Fibroblast of the conjunctiva (primary cell): Measurements from ENCODE around the gene LAGE3.
"Not testable (repeated sequence)": the region's sequence is repeated elsewhere in the genome, so short reads cannot be mapped to it uniquely, and the experiment has no call there.

Experiments used
- DNase-seq: peaks from one replicate; pipeline ENCODE4 v3.0.0-alpha.2; 2010; ENCODE audit warnings: low read depth

LAGE3 gene

DNA sequence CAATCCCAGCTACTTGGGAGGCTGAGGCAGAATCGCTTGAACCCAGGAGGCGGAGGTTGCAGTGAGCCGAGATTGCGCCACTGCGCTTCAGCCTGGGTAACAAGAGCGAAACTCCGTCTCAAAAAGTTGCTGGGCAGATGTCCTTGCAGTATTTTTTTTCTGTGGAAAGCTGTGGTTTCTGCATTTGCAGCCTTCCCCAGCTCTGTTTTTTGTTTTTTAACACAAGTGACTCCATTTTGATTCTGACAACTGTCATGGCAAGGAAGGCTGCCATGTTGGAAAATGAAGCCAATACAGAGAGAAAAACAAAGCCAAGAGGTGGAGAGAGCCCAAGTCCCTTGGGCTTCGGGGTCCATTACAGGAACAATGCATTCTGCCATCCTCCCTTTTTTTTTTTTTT lies 23.0 kb upstream of the LAGE3 start:
- no peak for DNase-seq

DNA sequence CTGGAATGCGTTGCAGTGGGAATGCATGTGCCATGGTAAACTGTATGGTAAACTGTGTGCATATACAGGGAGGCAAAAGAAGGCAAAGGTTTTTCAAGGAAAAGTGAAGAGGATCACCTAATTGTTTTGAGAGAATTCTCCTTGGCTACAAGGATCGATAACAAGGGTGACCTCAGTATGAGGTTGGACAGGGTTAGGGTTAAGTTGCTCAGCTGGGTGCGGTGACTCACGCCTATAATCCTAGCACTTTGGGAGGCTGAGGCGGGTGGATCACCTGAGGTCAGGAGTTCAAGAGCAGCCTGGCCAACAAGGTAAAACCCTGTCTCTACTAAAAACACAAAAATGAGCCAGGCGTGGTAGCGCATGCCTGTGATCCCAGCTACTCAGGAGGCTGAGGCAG lies 22.3 kb upstream of the LAGE3 start:
- DNase-seq, result not testable (repeated sequence)

DNA sequence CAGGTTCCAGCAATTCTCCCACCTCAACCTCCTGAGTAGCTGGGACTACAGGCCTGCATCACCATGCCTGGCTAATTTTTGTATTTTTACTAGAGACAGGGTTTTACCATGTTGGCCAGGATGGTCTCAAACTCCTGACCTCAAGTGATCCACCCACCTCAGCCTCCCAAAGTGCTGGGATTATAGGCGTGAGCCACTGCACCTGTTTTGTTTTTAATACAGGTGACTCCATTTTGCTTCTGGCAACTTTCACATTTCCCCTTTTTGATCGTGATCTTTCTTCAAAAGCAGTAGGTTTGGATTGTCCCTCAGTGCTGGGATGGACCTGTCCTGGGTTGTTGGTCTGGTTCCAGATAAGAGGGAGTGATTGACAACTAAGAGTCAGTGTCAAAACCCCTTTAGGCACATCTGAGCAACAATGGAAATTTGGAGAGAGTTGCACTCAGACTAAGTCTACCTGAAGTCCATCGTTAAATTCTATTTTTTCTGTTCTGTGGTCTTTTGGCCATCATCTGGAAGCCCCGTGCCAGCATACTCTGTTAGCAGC lies 17.6 kb upstream of the LAGE3 start:
- not testable (repeated sequence) for DNase-seq

DNA sequence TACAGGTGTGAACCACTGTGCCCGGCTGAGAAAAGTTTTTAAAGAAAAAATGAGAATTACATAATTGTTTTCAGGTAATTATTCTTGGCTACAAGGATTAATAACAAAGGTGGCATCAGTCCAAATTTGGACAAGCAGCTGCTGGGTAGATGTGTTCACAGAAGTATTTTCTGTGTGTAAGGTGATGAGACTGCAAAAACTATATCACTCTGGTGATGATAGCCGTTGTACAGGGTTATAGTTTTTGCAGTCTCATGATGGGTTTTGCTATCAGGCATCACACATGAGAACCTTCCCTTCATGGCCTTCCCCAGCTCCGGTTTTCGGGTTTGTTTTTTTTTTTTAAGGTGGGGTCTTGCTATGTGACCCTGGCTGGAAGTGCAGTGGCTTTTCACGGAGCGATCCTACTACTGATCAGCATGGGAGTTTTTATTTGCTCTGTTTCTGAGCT lies 16.4 kb upstream of the LAGE3 start:
- DNase-seq, result no peak

DNA sequence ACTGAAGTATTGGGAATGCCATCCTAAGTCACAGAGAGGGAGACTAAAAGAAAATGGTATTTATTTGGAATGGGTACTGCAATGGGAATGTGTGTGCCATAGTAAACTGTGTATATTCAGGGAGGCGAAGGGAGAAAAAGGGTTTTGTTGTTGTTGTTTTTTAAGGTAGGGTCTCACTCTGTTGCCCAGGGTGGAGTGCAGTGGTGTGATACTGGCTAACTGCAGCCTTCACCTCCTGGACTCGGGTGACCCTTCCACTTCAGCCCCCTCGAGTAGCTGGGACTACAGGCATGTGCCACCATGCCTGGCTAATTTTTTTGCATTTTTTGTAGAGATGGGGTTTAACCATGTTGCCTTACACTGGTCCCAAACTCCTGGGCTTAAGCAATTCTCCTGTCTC lies 15.6 kb upstream of the LAGE3 start:
- no peak for DNase-seq

DNA sequence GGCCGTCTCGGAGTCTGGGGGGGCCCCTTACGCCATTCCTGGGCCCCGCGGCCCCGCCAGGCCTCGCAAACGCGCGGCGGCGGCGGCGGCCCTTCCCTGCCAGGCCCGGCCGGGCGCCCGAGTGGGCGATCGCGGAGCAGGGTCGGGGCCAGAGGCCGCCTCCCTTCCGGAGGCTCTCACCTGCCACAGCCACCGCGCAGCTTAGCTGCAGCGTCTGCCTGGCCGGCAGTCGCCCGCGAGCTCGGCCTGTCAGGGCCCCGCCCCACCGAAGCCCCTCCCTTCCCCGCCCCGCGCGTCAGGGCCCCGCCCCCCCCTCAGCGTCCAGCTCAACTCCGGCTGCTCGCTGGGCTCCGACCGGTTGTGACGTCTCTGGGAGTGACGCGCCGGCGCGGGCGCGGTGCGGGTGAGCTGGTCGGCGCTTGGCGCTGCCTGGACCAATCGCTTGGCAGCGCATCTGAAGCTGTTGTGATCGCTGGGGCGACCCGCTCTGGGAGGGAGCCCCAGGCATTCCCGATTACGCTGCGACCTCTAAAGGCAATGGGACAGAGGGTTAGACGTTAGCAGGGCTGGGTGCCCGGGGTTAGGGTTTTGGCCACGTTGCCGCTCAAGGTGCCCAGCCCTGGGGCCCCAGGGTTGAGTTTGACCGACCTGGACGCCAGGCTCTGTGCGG lies 11.5 kb upstream of the LAGE3 start, which contains the start of gene SLC10A3:
TSS of gene SLC10A3 (minus strand) at position 216 of the 670 bp plus-strand sequence. CDS start 1,689 bp downstream, outside the sequence.
- DNase-seq, result peak; percentile 87

DNA sequence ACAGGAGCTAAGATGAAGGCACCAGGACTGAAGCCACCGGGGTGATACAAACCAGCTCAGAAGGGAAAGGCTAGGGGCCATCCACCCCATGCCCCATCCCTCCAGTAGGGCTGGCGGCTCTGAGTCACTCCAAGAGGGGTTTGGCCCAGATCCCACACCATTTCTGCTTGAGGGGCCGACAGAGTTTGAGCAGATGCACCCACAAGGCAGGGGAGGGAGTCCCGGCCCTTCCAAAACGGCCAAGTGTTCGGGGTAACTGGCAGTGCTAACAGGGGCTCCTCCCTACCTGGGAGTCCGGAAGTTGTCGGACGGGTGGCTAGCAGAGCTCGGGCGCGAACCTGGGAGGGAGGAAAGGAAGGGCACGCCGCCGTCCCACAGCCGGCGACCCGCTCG lies 10.9 kb upstream of the LAGE3 start:
- DNase-seq, result peak; percentile 26

DNA sequence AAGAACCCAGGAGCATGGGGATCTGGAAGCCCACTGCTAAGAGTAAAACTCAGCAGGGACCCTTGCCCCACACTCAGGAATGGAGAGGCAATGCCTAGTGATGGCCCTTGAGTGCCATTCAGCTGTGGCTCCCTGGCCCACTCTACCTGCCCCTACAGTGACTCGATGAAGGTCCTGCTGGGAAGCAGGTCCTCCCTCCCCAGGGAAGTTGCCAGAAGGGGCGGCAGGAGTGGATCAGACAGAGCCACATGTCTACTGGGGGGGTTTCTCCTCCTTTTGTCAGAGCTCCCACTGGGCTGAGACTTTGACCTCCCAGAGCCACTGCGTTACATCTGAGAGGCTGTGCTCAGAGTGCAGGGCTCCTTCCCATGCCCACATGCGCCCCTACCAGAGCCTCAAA lies 10.1 kb upstream of the LAGE3 start:
- no peak for DNase-seq

DNA sequence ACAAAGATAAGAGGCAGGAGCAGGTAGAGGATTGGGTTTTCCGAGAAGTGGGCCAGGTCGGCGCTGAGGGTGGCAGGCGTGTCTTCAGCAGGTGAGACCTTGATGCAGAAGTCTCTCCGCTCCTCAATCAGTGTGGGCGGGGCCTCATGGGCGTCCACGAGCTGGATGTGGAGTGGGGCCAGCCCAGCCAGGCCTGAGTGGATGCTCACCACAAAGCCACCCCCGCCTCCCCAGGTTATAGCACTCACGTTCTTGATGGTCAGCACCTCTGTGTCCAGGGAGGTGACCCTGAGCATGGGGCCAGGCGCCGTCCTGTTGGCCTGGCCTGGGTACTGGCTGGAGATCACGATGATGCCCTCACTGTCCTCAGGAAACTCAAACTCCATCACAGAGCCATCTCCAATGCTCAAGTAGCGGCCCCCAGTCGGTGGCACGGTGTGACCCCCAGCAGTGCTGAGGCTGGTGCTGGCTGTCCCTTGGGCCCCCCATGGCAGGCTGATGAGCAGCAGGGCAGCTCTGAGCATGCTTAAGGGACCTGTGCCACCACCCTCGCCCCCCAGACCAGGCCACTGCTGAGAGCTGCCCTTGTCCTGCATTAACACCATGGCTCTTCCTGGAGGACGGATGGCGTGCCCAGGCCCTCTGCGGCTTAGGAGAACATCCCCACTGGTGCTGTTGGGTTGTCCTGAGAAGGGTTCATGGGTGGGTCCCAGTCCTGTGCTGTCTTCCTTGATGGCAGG lies 9.4 kb upstream of the LAGE3 start:
- DNase-seq, result no peak

DNA sequence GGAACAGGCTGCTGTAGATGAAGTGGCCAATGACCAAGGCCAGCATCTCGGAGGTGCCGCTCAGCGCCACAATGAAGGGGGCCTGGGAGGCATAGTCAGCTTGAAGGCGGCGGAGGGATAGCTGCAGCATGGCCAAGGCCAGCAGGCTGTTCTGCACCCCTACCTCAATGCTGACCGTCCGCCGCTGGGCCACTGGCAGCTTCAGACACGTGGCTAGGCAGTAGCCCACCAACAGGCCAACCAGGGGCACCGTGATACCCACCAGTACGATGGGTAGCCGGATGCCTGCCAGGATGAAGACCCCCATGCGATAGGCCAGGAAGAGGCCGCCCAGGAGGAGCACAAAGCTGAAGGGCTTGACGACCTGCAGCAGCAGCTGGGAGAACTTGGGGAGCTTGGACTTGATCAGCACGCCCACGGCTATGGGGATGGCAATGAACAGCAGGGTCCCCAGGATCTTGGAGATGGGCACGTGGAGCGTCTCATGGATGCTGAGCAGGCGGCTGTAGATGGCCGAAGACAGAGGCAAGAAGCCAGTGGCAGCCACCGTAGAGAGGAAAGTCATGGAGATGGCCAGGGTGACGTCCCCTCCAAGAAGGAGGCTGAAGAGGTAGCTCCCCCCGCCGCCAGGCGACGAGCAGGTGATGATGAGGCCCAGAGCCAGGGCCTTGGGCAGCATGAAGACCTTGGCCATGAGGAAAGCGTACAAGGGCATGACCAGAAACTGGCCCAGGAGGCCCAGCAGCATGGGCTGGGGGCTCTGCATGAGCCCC lies 8.6 kb upstream of the LAGE3 start:
- DNase-seq, result no peak

DNA sequence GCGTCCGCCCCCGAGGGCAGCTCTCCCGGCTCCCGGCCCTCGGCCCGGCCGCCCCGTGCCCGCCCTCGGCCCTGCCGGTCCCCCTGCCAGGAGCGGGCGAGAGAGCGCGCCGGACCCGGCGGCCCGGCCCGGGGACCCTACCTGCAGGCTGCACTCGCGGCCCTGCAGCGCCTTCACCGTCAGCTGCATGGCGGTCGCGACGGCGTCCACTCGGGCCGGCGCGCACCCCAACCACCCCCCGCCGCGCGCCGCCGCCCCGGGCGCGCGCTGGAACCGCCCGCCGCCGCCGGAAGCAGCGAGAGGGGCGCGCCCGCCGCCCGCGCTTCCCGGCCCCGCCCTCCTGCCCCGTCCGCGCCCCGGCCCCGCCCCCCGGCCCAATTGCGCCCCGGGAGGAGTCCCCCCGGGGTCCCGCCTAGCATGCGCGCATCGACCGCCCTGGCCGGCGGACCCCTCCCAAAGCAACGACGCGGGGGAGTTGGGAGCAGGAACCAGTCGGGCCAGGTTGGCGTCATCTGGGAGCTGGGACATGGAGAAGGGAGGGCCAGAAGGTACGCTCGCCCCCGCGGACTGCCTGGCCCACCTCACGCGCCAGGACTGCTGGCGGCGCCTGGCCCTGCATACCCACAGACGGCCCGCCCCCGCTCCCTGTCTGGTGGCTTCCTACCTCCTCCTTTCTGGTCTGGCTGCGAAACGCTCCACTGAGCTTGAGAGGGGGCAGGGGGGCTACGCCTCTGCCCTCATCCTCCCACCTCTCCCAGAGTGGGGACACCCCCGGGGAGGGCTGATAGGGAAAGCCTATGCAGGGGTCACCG lies 7.5 kb upstream of the LAGE3 start, which contains the start of gene UBL4A:
TSS of gene UBL4A (minus strand) at position 220 of the 812 bp plus-strand sequence. CDS start at position 189, 31 bp downstream.
- no peak for DNase-seq

DNA sequence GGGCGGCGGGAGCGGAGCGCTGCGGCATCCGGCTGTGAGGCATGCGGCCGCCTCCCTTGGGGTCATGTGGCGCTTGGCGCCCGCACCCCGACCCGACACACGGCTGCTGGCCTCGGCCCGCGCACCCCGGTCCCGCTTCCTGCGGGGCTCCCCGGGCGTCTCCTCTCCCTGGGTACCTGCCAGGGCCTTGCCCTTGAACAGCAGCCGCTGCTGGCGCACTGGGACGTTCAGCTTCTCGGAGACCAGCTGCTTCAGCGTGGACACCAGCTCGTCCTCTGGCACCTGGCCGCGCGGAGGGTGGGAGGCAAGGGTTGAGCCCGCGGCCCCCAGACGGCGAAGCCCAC lies 6.9 kb upstream of the LAGE3 start:
- no peak for DNase-seq

DNA sequence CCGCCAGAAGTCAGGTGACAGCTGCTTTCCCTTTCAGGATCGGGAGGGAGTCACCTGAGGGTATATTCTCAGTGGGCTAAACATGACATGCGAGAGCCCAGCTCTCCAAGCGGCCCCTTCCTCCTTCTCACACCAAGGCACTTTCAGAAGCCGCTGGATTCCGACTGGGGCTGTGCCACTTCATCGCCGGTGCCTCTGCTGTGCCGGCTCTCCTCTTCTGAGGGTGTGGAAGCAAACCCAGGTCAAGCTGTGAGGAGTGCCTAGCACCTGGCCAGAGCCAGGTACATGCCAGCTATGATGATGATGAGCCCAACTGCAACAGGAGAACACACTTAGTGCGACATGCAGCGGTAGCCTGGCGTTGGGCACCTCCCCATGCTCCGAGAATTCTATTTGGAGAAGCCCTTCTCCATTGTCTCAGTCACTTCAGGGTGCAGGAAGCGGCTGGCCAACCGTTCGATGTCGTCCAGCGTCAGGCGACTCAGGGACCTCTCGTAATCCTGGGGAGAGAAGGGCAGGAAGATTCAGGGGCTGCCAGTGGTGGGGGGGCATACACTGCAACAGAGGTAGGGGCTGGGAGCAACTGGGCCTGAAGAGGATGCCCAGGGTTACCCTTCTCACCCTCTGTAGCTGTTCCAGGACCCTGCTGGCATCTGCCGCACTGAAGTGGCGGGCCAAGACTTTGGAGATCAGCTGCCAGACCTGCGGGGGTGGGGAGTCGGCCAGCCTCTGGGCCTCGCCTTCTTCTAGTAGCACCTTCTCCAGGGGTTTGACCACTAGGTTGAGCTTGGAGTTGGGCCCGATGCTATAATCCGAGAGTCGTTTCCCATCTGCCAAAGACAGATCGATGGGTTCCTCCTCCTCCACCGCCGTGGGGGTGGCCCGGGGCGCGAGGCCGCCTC lies 6.3 kb upstream of the LAGE3 start:
- DNase-seq, result no peak

DNA sequence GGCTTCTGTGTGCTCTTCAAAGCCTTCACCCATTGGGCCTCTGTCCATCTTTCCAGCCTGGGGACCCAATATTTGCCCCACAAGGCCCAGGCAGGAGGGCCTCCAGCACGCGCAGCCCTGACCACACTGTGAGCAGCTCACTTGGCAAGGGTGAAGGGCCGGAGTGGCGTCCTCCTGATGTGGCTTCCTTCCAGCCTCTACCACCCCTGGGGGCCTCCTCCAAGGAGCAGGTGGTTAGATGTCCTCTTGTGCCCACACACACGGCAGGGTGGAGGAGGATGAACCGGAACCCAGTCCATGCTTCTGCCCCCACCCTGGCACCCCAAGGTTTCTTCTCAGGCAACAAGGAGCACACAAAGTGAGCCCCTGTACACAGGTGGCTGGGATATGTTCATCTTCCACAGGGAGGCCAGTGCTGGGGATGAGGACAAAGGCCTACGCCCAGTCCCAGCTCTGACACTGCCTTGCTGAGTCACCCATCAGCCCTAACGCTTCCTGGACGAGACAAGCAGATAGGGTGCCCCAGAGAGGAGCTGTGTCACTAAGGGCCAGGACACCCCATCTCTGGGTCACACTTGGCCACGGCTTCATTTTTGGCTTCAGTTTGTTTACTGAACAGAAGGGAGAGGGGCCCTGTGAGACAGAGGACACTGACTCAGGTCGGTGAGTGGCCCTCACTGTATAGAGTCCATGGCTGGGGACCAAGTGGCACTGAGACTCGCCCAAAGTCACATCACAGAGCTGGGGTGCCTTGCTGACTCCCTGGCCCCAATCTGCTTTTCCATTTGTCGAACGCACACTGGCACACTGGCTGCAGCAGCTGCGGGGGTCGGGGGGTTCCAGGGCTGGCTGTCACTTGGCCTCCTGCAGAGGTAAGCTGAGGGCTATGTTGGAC lies 5.4 kb upstream of the LAGE3 start:
- no peak for DNase-seq

DNA sequence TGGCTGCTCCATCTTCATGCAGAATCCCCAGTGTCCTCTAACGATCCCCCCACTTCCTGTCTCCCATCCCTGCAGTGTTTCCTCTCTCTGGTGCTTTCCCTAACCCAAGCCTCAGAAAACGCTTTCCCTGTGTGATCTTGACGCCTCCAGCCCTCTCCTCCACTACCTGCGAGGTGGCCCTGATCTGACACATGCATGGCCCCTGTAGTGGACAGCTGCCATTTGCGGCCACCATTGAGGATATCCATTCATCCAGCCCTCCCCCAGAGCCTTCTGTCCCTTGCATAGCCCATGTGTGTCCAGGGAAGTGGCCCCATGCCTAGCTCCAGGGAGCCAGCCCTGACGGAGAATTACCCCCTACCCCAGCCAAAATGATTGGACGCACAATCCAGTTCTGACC lies 4.2 kb upstream of the LAGE3 start:
- no peak for DNase-seq

DNA sequence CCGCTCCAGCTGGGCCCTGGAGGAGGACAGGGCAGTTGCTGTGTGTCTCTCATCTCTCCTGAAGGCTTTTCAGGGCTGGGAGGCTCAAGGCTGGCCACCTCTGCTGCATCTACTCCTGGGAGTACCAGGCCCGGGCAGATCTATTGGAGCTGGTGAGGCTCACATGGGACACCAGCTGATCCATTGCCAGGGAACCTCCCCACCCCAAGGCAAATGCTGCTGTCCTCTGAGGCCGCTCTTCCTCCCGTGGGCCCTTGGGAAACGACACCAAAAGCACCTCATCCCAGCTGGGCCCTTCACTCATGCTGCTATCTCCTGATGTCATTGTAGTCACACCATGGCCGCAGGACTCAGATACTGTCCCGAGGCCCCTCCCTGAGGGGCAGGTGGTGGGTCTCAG lies 3.7 kb upstream of the LAGE3 start:
- DNase-seq, result no peak

DNA sequence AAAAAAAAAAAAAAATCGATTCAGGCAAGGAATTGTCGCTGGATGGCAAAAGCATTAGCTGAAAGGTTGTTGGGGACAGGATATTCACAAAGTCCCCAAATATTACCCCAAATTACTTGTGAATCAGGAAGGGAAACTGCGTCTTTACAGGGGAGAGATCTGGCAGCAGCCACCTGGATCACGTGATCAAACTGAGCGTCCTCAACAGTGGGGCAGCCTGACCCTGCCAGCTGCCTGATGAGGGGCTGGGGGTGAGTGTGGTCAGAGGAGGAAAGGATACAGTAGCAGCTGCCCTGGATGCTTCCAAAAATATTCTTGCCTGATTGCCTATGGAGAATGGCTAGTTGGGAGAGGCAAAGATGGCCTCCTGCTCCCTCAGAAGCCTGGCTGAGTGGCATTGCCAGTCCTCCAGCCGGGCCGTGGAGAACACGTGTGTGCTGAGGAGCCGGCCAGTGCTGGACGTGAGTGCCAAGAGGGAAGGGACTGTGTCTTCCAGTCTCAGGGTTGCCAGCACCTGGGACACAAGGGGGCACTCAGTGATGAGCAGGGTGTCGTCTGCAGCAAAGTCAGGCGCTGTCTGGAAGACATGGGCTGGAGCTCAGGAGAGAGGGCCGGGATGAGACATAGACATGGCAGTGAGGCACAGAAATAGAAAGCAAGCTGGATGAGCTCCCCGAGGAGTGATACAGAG lies 3.0 kb upstream of the LAGE3 start:
- no peak for DNase-seq

DNA sequence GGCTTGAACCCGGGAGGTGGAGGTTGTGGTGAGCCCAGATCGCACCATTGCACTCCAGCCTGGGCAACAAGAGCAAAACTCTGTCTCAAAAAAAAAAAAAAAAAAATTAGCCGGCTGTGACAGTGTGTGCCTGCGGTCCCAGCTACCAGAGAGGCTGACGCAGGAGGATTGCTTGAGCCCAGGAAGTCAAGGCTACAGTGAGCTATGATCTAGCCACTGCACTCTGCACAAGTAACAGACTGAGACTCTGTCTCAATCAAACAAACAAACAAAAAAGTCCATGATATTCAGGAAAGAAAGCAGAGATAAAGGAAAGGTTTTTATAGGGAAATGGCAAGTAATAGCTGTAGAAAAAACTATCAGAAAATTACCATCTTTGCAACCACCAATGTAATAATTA lies 2.1 kb upstream of the LAGE3 start:
- DNase-seq, result no peak

DNA sequence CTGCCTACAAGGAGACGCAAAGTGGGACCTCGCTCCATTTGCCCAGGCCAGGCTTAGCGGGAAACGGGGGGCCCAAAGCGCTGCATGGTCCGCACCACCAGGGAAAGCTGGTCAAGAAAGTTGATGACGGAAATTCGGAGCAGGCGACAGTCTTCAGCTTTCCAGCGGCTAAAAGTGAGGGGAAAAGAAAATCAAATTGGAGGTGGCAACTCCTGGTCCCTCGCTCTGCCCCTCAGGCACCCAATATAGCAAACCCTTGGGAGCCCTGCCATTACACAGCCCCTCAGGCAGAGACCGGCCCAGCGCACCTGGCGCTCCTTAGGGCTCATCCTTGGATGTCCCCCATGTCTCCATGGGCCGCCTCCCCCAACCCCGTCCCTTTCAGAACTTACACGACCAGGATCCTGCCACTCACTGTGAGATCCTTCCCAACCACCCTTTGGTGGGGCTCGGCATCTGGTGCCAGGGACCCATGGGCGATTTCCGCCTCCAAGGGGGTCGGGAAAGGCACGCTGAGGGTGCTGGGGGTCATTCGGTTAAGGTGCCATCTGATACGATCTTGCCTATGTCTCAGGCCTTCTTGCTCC lies 1.1 kb downstream of the LAGE3 start:
- no peak for DNase-seq
